Gastroesophageal sphincter (tissue), 4 donors: ENCODE results near the gene ABHD10. TPM values are rescaled to one million over a fixed set of nuclear protein-coding genes. Genes with fewer than 3 reads are reported as not detected.

Experiments used
- ATAC-seq: fragments of 150-250 bp; one replicate; pipeline ENCODE4 v1.9.1; 2016; ENCODE audit warnings: mild to moderate bottlenecking, moderate library complexity
- H3K27ac ChIP-seq, 4 donors: fragments of 200-600 bp; sonication (generic) in 3 of 4; 1 replicate in 3 of 4; 2 replicates in 1 of 4; pipeline ENCODE4 v1.5.1; 2016 to 2019
- H3K27me3 ChIP-seq: fragments of 200-600 bp; sonication (generic); one replicate; pipeline ENCODE4 v1.5.1; 2019
- H3K36me3 ChIP-seq, 2 donors: fragments of 200-600 bp; sonication (generic); one replicate each; pipeline ENCODE4 v1.5.1; 2019; ENCODE audit warnings: control low read depth in 1 of 2
- H3K4me1 ChIP-seq, 3 donors: fragments of 200-600 bp; sonication (generic); 1 replicate in 2 of 3; 2 replicates in 1 of 3; pipeline ENCODE4 v1.5.1; 2016 to 2019; ENCODE audit warnings: control low read depth in 2 of 3
- H3K4me3 ChIP-seq, 2 donors: fragments of 200-600 bp; sonication (generic); one replicate each; pipeline ENCODE4 v1.5.1; 2019; ENCODE audit warnings: mild to moderate bottlenecking in 1 of 2, moderate library complexity in 1 of 2
- H3K9me3 ChIP-seq, 3 donors: fragments of 200-600 bp; sonication (generic); one replicate each; pipeline ENCODE4 v1.5.1; 2017 to 2019; ENCODE audit warnings: control low read depth in 2 of 3
- EP300 ChIP-seq: sonication (generic); formaldehyde crosslinking; IDR thresholded peaks from one replicate; pipeline ENCODE4 v1.6.1; 2017; ENCODE audit warnings: antibody characterized with exemption, mild to moderate bottlenecking
- POLR2A ChIP-seq, 2 donors: fragments of 450-650 bp; IDR thresholded peaks; one replicate each; pipeline ENCODE4 v1.6.1; 2017; ENCODE audit warnings: antibody characterized with exemption in 2 of 2, mild to moderate bottlenecking in 2 of 2, moderate library complexity in 1 of 2
- POLR2AphosphoS5 ChIP-seq: sonication (generic); formaldehyde crosslinking; IDR thresholded peaks from one replicate; pipeline ENCODE4 v1.6.1; 2017; ENCODE audit warnings: antibody characterized with exemption
- WGBS, 2 donors: methylation state at CpG; one replicate each; pipeline ENCODE4 v1.1.5; 2018; ENCODE audit warnings: low coverage in 1 of 2; 5-methylcytosine and 5-hydroxymethylcytosine counted together
- total RNA-seq, 4 donors: library from RNA; depleted of rRNA; stranded (reverse); fragments of >200 nt; gene quantifications; one replicate each; pipeline ENCODE4 v1.1.0, GENCODE V29; 2016
- TF ChIP-seq, protein P1 (sequence below), 4 experiments: fragments of 200-600 bp in 2 of 4; fragments of 450-650 bp in 2 of 4; sonication (generic) in 1 of 4; IDR thresholded peaks; one replicate each; pipeline ENCODE4 v1.5.1; 2017 to 2019; ENCODE audit warnings: antibody characterized with exemption in 4 of 4, mild to moderate bottlenecking in 2 of 4, moderate library complexity in 2 of 4

The ABHD10 gene
- total RNA-seq, 4 donors from 2014 or later = 10.6 to 22.4 (median 17.1) TPM

GRCh38 chr3:111948786-111949185 lies 30.0 kb upstream of the ABHD10 start:
- WGBS, 2 donors = 88 to 89% methylated on average over 5 to 9 of the region's 9 CpGs
- peaks cover 0 to 13% (median 0%) of the 10 kb centered on the region in 3 donors for H3K4me1 ChIP-seq
- no peak overlapping the region for H3K4me3 ChIP-seq
- H3K27ac ChIP-seq = no peak overlapping the region
- H3K27me3 ChIP-seq = no peaks in the 10 kb centered on the region
- no peaks in the 10 kb centered on the region for H3K9me3 ChIP-seq
- peaks cover 0 to 64% of the 10 kb centered on the region in 2 donors for H3K36me3 ChIP-seq
- no peak for ATAC-seq
- TF ChIP-seq POLR2AphosphoS5 (no peak), POLR2A (IDR thresholded peaks at IDR 0.05) (no peak), EP300 (no peak)
- TF ChIP-seq, protein P1, sequence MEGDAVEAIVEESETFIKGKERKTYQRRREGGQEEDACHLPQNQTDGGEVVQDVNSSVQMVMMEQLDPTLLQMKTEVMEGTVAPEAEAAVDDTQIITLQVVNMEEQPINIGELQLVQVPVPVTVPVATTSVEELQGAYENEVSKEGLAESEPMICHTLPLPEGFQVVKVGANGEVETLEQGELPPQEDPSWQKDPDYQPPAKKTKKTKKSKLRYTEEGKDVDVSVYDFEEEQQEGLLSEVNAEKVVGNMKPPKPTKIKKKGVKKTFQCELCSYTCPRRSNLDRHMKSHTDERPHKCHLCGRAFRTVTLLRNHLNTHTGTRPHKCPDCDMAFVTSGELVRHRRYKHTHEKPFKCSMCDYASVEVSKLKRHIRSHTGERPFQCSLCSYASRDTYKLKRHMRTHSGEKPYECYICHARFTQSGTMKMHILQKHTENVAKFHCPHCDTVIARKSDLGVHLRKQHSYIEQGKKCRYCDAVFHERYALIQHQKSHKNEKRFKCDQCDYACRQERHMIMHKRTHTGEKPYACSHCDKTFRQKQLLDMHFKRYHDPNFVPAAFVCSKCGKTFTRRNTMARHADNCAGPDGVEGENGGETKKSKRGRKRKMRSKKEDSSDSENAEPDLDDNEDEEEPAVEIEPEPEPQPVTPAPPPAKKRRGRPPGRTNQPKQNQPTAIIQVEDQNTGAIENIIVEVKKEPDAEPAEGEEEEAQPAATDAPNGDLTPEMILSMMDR (IDR thresholded peaks at IDR 0.05) = no peak

DNA sequence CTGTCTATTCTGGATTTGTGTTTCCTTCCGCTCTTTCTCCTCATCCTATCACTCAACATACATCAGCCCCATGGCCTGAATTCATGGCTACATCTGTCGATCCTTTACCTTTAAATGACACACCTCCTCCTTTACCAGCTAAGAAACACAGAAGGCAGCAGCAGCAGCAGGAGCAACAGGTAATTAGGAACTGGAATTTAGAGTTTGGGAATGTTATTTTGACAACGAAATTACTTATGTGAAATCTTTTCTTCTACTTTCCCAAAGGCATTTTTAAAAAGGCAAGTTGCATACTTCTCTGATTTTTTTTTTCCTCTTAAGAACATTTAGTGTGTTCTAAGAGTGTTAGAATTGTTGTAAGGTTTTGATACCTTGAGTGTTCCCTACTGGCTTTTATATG lies 29.1 kb upstream of the ABHD10 start:
- no peak overlapping the region for H3K27ac ChIP-seq
- 76 to 92% methylated on average over 3 of the region's 3 CpGs for WGBS, 2 donors
- no peak for ATAC-seq
- H3K4me1 ChIP-seq = peaks cover 0 to 13% (median 0%) of the 10 kb centered on the region in 3 donors
- H3K27me3 ChIP-seq = no peaks in the 10 kb centered on the region
- peaks cover 0 to 61% of the 10 kb centered on the region in 2 donors for H3K36me3 ChIP-seq
- no peaks in the 10 kb centered on the region for H3K9me3 ChIP-seq
- no peak overlapping the region for H3K4me3 ChIP-seq
- TF ChIP-seq, protein P1 (IDR thresholded peaks at IDR 0.05) = no peak
- TF ChIP-seq POLR2AphosphoS5 = no peak
- no peak for TF ChIP-seq EP300
- TF ChIP-seq POLR2A (IDR thresholded peaks at IDR 0.05) = no peak

DNA sequence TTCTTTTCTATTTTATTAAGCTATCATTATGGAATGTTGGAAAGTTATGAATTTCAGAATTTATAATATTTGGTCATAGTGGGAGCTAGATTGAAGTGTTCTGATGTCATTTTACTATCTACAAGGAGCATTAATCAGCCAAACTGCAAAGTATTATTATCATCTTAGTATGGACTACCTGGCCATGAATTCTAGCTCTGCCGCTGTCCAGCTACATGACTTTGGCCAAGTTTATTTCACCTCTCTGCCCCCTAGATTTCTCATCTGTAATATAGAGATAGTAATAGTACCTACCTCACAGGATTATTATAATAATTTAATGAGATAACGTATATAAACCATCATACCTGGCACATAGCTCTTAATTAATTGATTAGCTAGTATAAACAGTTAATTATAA lies 27.8 kb upstream of the ABHD10 start:
- H3K36me3 ChIP-seq = peaks cover 0 to 54% of the 10 kb centered on the region in 2 donors
- 86 to 98% methylated on average over 2 of the region's 2 CpGs for WGBS, 2 donors
- no peak overlapping the region for H3K27ac ChIP-seq
- TF ChIP-seq, protein P1 (IDR thresholded peaks at IDR 0.05) = no peak
- TF ChIP-seq EP300 = no peak
- no peaks in the 10 kb centered on the region for H3K27me3 ChIP-seq
- H3K9me3 ChIP-seq = no peaks in the 10 kb centered on the region
- no peak overlapping the region for H3K4me3 ChIP-seq
- ATAC-seq = no peak
- H3K4me1 ChIP-seq = peaks cover 0 to 13% (median 0%) of the 10 kb centered on the region in 3 donors

- Histone ChIP-seq H3K27me3 (no peaks in the 10 kb centered on the region), H3K4me1 (peaks cover 0 to 6% (median 0%) of the 10 kb centered on the region in 3 donors), H3K27ac (no peak overlapping the region), H3K36me3 (peaks cover 0 to 55% of the 10 kb centered on the region in 2 donors), H3K9me3 (no peaks in the 10 kb centered on the region), H3K4me3 (no peak overlapping the region)
- TF ChIP-seq, protein P1 (IDR thresholded peaks at IDR 0.05) = no peak
- TF ChIP-seq EP300 (no peak), POLR2A (IDR thresholded peaks at IDR 0.05) (no peak), POLR2AphosphoS5 (no peak)
- WGBS, 2 donors = 86 to 100% methylated on average over 4 of the region's 5 CpGs
- ATAC-seq = no peak
These were observed 26.7 kb upstream of the ABHD10 start for GRCh38 chr3:111952086-111952485.

- no peak for ATAC-seq
- H3K36me3 ChIP-seq = peaks cover 0 to 57% of the 10 kb centered on the region in 2 donors
- 91 to 93% methylated on average over 4 to 6 of the region's 6 CpGs for whole genome bisulfite sequencing, 2 donors
- H3K4me1 ChIP-seq = no peaks in the 10 kb centered on the region
- no peak overlapping the region for H3K4me3 ChIP-seq
- TF ChIP-seq EP300 (no peak), POLR2A (IDR thresholded peaks at IDR 0.05) (no peak), POLR2AphosphoS5 (no peak)
- TF ChIP-seq, protein P1 (IDR thresholded peaks at IDR 0.05) = no peak
- H3K27me3 ChIP-seq = no peaks in the 10 kb centered on the region
- H3K27ac ChIP-seq = no peak overlapping the region
- no peaks in the 10 kb centered on the region for H3K9me3 ChIP-seq
These were observed 25.9 kb upstream of the ABHD10 start for GRCh38 chr3:111952866-111953450.
